GM21528 (cell line): ENCODE results near the gene CCNQ.
"Not testable (repeated sequence)": the region's sequence is repeated elsewhere in the genome, so short reads cannot be mapped to it uniquely, and the experiment has no call there.

ENCODE experiments used
- ATAC-seq: cut with Tn5 transposase; IDR thresholded peaks from one replicate; pipeline ENCODE4 v1.9.1; 2021; ENCODE audit warnings: mild to moderate bottlenecking, moderate library complexity; ENCODE audit not compliant: unreplicated experiment, low FRiP score

CCNQ gene

DNA sequence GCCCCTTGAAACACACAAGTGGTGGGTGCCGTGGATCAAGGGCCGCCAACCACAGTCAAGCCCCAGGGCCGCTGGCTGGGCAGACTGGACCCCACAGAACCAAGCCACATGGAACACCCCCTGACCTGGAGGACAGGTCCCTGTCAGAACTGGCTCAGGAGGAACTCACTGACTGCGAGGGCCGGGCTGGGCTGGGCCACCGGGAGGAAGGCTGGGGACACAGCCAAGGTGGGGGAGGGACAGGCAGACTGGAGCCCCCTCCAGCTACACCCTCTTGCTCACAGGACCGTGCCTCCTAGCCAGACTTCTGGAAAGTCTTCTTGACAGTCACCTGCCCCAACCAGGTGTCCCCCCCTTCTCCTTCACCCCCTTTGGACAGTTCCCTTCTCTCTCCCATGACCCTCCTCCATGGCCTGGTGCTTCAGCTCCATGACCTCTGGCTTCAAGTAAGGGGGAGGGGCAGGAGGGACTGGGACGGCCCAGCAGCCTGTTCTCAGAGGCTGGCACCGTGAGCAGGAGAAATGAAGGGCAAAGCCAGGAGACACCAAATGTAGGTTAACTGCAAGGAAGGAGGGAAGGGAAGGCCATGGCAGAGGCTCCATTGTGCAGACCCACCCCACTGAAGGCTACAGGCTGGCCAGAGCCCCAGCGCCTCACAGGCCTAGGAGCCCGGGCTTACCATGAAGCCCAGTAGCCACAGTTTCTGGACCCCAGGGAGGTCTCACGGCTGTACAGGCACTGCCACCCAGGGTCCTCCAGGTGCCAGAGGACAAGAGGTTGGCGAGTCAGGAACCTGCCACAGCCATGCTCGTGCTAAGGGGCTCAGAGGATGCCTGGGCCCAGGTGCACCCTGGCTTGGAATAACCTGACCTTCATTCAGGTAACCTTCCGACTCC, 25.5 kb upstream of the CCNQ start:
- ATAC-seq, result no peak

DNA sequence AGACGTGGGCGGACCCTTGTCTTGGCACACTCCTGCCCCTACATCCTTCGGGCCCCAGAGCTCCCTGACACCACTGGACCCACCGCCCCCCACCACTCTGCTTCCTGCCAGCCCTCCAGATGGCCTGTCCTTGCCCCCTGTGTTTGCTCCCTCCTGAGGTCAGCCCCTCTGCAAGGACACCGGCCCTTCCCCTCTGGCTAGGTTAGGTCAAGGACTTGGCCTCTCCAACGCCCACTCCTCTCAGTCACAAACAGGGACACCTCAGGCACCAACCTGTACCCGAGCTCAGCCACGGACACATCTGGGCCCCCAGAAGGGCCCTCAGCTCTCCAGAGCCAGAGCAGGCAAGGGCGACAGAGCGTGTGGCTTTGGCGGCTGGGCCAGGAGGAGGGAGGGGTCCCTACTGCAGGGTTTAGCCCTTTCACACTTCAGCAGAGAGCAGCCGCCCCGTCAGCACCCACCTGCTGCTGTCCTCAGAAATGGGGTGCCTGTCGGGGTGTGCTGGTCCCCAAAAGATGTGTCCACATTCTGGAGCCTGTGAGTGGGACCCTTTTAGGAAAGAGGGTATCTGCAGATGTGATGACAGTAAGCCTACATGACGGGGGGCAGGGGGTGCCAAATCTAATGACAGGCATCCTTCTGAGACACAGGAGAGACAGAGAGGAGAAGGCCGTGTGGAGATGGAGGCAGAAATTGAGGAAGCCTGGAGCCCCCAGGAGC, 24.5 kb upstream of the CCNQ start:
- ATAC-seq, result no peak

DNA sequence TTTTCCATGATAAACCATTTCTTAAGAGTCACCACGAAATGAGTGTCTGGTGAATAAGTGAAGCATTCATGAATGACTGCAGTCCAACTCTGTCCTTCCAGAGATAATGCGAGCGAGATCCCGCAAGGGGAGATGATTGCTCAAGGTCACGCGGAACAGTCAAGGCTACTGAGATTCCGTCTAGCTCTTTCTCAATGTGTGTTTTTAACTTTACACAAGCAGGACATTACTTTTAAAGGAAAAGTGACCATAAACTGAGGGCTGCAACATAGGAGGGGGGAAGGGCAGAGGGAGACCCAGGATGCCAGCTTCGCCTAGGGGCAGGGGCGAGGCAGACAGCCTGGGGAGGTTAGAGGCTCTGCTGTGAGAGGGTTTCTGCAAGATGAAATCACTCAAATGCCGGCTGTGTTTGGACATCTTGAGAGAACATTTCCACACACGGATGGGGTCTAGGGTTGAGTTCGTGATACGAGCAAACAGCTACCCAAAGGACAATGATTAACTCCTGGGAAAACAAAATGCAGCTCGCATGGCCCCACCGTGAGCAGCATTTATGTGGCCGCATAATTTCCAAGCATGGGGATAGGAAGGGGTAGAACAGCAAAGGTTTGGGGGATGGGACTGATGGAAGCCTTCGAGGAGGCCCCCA, 23.8 kb upstream of the CCNQ start:
- ATAC-seq, result no peak

DNA sequence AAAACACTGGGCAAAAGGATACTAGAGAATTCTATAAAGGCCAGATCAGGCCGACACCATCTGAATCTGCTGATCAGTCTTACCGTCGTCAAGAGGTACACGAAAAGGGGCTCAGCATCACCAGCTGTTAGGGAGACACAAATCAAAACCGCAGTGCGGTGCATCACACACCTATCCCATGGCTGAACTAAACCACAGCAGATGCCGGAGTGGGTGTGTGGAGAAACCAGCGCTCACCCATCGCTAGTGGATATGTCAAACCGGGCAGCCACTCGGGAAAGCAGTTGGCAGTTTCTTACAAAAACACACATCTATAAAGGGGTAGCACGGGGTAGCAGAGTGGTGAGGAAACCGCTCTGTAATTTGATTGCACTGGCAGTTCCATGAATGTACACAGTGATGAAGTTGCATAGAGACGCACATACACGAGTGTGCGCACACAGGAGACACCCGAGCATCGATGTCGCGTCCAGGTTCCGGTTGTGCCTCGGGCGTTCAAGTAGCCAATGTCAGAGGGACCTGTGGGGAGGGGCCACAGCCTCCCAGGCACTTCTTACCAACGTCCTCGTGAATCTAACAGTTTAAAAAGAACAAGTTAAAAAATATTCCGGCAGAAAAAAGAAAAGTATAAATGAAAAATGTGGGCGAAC, 23.1 kb upstream of the CCNQ start:
- ATAC-seq, result no peak

DNA sequence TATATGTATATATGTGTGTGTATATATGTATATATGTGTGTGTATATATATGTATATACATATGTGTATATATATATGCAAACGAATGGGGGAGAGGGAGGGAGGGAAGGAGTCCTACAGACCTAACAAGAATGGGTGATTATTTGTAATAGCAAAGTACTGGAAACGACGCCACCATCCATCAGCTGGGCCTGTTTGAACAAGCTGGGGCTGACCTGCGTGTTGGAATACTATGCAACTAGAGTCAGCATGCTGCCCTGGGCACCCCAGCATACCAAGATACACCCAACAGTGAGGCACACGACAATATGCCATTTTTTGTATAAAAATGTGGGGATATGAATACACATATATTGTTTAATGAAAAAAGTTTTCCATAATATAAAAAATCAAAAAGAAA, 21.6 kb upstream of the CCNQ start:
- no peak for ATAC-seq

DNA sequence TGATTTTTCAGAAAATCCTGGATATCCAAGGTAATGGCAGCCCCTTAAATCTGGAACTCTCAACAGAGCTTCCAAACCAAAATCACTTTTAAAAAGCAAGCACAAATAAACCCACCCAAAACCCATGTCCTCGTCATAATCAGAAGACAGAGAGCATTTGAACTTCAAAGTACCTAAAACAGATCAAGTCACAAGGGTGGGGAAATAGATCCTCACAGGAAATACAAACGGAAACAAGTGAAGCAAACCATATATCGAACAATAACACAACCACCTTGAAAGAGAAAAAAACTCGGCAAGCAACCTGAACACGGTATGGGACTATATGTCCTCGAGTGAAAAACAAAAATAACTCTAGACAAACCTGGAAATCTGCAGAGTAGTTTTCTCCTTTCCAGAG, 15.9 kb upstream of the CCNQ start:
- ATAC-seq, result no peak

DNA sequence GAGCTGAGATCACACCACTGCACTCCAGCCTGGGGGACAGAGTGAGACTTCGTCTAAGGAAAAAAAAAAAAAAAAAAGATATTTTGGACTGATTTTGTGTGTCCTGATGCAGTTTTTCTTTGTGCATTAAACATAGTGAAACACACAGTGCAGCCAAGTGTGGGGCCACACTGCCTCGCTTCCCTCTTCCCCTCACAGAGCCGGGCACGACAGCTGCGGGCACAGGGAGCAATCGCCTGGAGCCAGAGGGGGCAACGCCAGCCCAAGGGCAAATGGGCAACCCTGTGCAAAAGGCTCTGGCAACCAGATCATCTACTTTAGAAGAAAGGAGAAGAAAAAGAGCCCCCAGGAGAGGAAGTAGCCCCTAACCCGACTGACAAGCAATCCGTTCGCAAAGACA, 13.5 kb upstream of the CCNQ start:
- no peak for ATAC-seq

DNA sequence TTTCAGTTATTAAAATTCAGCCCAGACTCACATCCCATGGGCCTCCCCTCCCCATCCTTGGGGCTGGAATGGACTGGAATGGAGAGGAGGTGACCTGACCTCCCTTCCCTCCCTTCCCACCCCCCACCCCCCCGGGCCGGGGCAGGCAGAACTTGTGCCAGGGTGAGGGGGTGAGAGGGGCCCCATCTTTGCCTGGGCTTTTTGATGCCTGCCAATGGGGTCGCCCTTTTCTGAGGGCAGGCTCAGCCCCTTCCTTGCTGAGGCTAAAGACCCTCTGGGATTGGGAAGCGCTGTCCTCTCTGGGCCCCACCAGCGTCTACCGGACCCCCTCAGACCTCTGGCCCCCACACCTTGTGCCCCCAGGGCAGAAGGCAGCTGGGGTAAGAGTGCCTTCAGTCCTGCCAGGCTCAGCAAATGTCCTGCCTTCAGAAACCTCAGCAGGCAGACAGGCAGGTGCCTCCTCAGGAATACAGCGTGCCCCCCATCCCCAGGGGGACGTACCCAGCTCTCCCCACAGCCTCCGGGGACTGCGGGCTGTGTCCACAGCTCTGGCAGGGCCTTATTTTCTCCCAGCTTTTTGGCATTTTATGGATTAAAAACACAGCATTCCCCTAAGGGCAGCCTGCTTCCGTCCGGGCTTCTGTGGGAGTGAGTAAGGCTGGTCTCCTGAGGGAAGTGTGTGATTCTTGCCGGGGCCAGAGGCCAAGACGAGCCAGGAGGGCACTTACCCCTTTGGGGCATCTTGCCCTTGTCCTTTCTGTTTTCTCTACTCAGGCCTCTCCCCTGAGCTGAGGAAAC, 12.6 kb upstream of the CCNQ start:
- no peak for ATAC-seq

DNA sequence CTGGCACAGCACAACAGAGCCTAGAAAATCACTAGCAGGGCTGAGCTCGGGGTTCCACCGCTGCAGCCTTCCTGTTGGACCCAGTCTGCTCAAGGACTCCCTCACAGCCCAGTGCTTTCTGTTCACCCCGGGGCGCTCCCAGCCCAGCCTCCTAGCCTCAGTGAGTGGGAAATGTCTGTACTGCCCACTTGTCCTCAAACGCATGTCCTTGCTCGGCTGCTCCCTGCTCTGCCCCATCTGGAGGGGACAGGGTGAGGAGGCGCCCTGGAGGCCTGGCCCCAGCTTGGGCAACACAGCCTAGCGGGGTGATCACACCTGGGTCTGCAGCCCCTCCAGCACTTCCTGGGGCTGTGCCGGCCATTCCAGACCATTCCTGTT, 11.9 kb upstream of the CCNQ start:
- ATAC-seq, result no peak

DNA sequence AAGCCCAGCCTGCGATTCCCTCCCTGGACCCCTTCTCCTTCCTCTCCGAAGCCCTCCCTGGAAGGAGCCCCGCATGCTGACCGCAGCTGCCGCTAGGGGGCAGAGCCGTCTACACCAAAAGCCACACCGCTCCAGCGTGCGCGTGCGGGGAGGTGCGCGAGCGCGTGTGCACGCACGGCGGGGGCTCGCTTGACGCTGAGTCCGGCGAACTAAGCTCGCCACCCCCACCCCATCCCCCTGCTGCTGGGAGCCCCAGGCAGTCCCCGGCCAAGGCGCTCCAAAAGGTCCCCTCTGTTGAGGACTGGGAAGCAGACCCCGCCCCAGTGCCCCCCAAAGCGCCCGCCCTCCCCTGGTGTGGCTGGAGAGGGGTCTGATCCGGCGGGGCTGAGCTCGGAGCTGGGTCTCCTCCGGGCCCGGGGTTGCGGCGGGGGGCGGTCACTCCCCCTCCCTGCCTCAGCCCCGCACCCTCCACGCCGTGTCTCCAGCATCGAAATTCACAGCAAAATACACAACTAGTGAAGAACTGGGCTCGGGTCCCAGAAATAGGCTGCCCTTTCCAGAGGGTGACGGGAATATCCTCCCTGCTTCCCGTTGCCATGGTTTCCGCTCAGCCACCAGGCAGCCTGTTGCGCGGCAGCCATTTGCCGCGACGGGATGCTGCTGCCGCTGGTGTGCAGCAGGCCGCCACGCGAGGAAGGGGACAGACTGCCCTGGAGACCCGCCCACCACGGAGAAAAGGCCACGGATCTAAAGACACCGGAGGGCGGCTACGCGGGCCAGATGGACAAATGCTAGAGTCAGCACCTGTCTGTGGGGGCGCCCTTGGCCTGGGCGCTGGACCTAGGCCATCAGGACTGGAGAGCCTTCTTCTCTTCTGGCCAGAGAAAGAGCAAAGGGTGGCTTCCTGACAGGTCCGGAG, 11.2 kb upstream of the CCNQ start:
- no peak for ATAC-seq

DNA sequence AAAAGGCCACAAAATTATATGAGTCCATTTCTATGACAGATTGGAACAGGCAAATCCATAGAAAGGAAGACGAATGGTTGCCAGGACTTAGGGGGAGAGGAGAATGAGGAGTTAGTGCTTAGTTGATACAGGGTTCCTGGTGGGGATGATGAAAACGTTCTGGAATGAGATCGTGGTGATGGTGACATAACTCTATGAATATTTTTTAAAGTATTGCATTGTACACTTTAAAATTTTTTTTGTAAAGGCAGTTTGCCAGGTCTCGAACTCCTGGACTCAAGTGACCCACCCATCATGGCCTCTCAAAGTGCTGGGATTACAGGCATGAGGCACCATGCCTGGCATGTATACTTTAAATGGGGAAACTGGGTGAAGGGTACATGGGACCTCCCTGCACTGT, 9.9 kb upstream of the CCNQ start:
- ATAC-seq, result no peak

DNA sequence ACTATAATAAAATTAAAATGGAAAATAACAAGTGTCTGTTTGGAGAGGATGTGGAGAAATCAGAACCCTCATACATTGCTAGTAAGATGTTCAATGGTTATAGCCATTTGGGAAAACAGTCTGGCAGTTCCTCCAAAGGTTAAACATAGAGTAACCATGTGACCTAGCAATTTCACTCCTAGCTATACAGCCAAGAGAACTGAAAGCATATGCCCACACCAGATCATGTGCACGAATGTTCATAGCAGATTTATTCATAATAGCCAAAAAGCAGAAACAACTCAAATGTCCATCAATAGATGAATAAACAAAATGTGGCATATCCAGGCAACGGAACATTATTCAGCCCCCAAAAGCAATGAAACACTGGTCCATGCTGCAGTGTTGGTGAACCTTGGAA, 9.4 kb upstream of the CCNQ start:
- no peak for ATAC-seq

DNA sequence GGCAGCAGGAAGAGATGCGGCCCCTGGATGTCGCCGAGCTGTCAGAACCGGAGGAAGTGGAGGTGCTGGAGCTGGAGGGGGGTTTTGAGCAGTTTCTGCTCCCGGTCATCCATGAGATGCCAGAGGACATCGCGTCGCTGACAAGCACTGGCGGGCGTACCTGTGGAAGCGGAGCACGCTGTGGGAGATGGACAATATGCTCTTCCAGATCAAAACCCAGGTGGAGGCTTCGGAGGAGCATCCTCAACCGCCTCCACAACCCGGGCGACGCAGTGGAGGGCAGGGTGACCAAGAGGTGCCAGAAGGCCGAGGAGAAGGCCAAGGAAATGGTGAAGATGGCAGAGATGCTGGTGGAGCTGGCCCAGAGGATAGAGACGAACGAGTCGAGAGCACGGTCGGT, 7.6 kb upstream of the CCNQ start:
- ATAC-seq, result no peak

DNA sequence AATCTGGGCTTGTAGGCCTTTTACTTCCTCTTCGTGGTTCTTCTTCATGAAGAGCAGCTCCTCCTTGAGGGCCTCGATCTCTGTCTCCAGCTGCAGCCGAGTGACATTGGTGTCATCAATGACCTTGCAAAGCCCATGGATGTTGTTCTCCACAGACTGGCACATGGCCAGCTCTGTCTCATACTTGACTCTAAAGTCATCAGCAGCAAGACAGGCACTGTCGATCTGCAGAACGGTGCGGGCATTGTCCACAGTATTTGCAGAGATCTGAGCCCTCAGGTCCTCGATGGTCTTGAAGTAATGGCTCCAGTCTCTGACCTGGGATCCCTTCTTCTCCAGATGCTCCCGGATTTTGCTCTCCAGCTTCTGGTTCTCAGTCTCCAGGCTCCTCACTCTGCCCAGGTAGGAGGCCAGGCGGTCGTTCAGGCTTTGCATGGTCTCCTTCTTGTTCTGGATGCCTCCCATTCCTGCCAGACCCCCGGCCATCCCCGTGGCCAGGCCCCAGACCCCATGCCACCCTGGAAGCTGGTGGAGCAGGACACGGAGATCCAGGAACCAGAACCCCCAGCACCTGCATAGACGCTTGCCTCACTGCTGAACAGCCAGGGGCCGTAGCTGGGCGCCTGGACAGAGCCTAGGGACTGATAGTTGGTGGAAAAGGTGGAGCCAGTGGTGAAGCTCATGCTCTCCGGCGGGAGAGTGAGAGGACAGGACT, 5.9 kb upstream of the CCNQ start:
- ATAC-seq, result not testable (repeated sequence)

DNA sequence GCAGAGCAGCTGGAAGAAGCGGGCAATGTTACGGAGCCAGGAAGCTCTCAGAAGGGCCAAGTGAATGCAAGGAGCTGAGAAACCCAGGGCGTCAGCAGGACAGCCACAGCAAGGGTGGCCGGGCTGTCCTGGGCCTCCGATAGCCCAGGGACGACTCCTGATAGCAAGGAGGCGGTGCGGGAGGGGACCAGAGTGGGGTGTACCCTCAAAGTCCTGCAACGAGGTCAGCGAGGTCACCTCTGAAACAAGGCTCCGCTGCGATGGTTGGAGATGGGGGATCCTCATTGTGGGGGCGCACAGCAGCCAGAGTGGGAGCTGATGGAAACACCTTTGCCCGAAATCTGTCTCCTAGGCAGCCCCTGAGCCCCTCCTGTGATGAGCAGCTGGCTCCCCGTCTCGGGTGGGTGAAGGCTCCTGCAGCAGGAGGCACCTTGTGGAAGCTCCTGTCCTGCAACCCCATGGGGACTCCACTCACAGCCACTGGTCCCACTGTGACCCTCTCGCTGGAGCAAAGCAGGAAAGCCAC, 4.3 kb upstream of the CCNQ start:
- ATAC-seq, result no peak

DNA sequence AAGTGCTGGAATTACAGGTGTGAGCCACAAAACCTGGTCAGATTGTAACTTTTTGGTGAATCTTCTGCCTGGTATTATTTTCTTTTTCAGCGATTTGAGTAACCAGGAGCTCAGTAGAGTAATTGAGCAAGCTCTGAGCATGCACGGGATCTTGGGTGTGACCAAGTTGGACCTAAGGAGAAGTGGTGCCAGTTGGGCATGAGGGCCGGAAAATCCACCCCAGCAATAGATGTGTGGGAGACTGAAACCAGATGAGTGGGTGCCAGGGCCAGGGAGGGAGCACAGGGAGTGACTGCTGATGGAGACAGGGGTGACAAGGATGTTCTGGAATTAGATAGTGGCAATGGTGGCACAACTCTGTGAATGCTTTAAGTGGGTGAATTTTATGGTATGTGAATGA, 3.7 kb upstream of the CCNQ start:
- ATAC-seq, result no peak

DNA sequence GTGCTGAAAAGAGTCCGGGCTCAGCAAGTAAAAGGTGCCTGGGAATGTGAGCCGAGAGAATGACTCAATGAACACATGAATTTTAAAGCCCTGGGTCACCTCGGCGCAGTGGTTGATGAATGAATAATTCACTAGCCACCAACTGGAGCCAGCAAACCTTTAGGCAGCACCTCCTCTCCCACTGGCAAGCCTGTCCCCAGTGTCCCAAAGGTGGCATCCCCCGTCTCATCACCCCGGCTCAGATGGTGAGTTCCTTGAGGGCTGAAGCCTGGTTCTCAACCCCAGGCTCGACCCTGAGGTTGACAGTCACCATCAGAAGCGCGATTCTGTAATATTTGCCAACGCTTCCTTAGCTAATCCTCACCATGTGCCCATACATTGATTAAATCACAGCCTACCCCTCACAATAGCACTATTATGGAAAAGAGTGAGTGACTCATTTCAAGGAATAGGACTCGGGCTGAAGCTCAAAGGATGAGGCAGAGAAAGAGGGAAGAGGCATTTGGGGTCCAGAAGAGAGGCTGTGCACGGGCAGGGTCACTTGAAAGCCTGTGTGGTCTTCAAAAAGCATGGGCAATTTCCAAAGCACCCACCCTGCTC, 2.7 kb upstream of the CCNQ start:
- no peak for ATAC-seq

DNA sequence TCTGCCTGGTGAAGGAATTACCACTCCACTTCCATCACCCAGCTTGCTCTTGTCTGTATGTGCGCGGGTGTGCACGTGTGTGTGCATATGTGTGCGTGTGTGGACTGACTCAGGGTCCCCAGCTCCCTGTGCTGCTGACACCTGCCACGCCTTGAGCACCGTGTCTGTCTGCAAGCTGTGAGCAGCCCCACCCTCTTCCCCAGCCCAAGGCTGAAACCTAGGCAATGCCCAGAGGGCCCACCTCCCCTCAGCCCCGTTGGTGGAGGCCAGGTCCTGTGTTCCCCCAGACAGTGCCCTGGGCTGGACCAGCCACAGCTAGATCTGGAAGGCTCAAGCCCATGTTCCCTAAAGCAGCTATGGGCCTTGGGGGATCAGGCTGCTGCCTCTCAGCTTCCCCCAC, 2.0 kb upstream of the CCNQ start:
- ATAC-seq, result no peak
